Astrocyte (in vitro differentiated cells and primary cell): ENCODE results near the gene HSPBAP1.

Experiments used
- CTCF ChIP-seq: IDR thresholded peaks from 2 replicates; pipeline ENCODE4 v1.5.1; 2011; ENCODE audit warnings: low read depth, mild to moderate bottlenecking, inconsistent platforms, low read length, moderate library complexity; ENCODE audit not compliant: insufficient read depth
- EZH2 ChIP-seq: IDR thresholded peaks from 2 replicates; pipeline ENCODE4 v1.6.1; 2012; ENCODE audit warnings: mild to moderate bottlenecking, low read length, inconsistent platforms; ENCODE audit not compliant: insufficient read depth

GRCh38 chr3:122835590-122835989 is 42.0 kb upstream of the HSPBAP1 start:
- TF ChIP-seq EZH2 (no peak), CTCF (no peak)
